ENCODE data around the gene UCN. TPM values are rescaled to one million over a fixed set of nuclear protein-coding genes. Genes with fewer than 3 reads are reported as not detected.
"Not testable (repeated sequence)": the region's sequence is repeated elsewhere in the genome, so short reads cannot be mapped to it uniquely, and the experiment has no call there.

Gene UCN
- polyA plus RNA-seq, 1 donor from 2014 or later: 9.0 TPM

- peak overlapping the region; percentile 86 for H3K4me2 ChIP-seq (ENCODE audit: low read length)
- no peaks in the 10 kb centered on the region for H3K9me2 ChIP-seq (ENCODE audit: insufficient read depth, low read length)
- no peaks in the 10 kb centered on the region for H3F3A ChIP-seq (ENCODE audit: insufficient read depth, low read length, poor library complexity, severe bottlenecking)
- TF ChIP-seq MXI1 (conservative IDR thresholded peaks at IDR 0.05; ENCODE audit: poor library complexity, severe bottlenecking) (no peak), EZH2 (IDR thresholded peaks at IDR 0.05; ENCODE audit: borderline replicate concordance, insufficient read depth, low read length, poor library complexity, severe bottlenecking) (no peak), EP300 (conservative IDR thresholded peaks at IDR 0.05; ENCODE audit: poor library complexity, severe bottlenecking) (no peak), RAD21 (conservative IDR thresholded peaks at IDR 0.05) (no peak), POLR2AphosphoS5 (IDR thresholded peaks at IDR 0.05) (no peak), CTCF (IDR thresholded peaks at IDR 0.05; ENCODE audit: poor library complexity, severe bottlenecking) (no peak)
- H3K79me2 ChIP-seq (replicated peaks; ENCODE audit: insufficient read depth, low read length): peaks cover 41% of the 10 kb centered on the region
- peak overlapping the region; percentile 92 for H3K9ac ChIP-seq (ENCODE audit: low read length)
- H3K27me3 ChIP-seq (ENCODE audit: insufficient read depth, low read depth, low read length): no peaks in the 10 kb centered on the region
- H3K9me3 ChIP-seq (ENCODE audit: low read length): no peaks in the 10 kb centered on the region
- H3K4me3 ChIP-seq (ENCODE audit: low read length): peak overlapping the region; percentile 97
- H4K20me1 ChIP-seq (ENCODE audit: insufficient read depth): no peaks in the 10 kb centered on the region
- peak overlapping the region; percentile 99 for H2AFZ ChIP-seq (ENCODE audit: low read depth, low read length)
- peak overlapping the region; percentile 91 for H3K27ac ChIP-seq (ENCODE audit: low read length)
- no peaks in the 10 kb centered on the region for H3K36me3 ChIP-seq (ENCODE audit: insufficient read depth, low read length)
These were observed 47.8 kb upstream of the UCN start for GRCh38 chr2:27356056-27356381.

GRCh38 chr2:27354597-27354927 lies 46.3 kb upstream of the UCN start:
- Histone ChIP-seq H3F3A (ENCODE audit: insufficient read depth, low read length, poor library complexity, severe bottlenecking) (no peaks in the 10 kb centered on the region), H3K4me2 (ENCODE audit: low read length) (no peak overlapping the region), H3K27me3 (ENCODE audit: insufficient read depth, low read depth, low read length) (no peaks in the 10 kb centered on the region), H3K36me3 (ENCODE audit: insufficient read depth, low read length) (no peaks in the 10 kb centered on the region), H3K9me2 (ENCODE audit: insufficient read depth, low read length) (no peaks in the 10 kb centered on the region), H2AFZ (ENCODE audit: low read depth, low read length) (no peak overlapping the region), H3K9ac (ENCODE audit: low read length) (no peak overlapping the region), H3K9me3 (ENCODE audit: low read length) (no peaks in the 10 kb centered on the region), H3K27ac (ENCODE audit: low read length) (no peak overlapping the region), H3K4me3 (ENCODE audit: low read length) (no peak overlapping the region), H3K79me2 (replicated peaks; ENCODE audit: insufficient read depth, low read length) (peaks cover 46% of the 10 kb centered on the region), H4K20me1 (ENCODE audit: insufficient read depth) (no peaks in the 10 kb centered on the region)
- TF ChIP-seq EP300 (conservative IDR thresholded peaks at IDR 0.05; ENCODE audit: poor library complexity, severe bottlenecking) (no peak), EZH2 (IDR thresholded peaks at IDR 0.05; ENCODE audit: borderline replicate concordance, insufficient read depth, low read length, poor library complexity, severe bottlenecking) (no peak), TAF1 (IDR thresholded peaks at IDR 0.05; ENCODE audit: low read depth) (no peak), CTCF (IDR thresholded peaks at IDR 0.05; ENCODE audit: poor library complexity, severe bottlenecking) (no peak)

GRCh38 chr2:27353762-27354596 lies 45.7 kb upstream of the UCN start:
- no peaks in the 10 kb centered on the region for H3F3A ChIP-seq (ENCODE audit: insufficient read depth, low read length, poor library complexity, severe bottlenecking)
- H4K20me1 ChIP-seq (ENCODE audit: insufficient read depth): no peaks in the 10 kb centered on the region
- H3K4me2 ChIP-seq (ENCODE audit: low read length): no peak overlapping the region
- no peaks in the 10 kb centered on the region for H3K9me2 ChIP-seq (ENCODE audit: insufficient read depth, low read length)
- no peak overlapping the region for H3K4me3 ChIP-seq (ENCODE audit: low read length)
- TF ChIP-seq CTCF (IDR thresholded peaks at IDR 0.05; ENCODE audit: poor library complexity, severe bottlenecking) (no peak), MXI1 (conservative IDR thresholded peaks at IDR 0.05; ENCODE audit: poor library complexity, severe bottlenecking) (no peak)
- H3K27ac ChIP-seq (ENCODE audit: low read length): no peak overlapping the region
- no peaks in the 10 kb centered on the region for H3K9me3 ChIP-seq (ENCODE audit: low read length)
- H3K36me3 ChIP-seq (ENCODE audit: insufficient read depth, low read length): no peaks in the 10 kb centered on the region
- H3K79me2 ChIP-seq (replicated peaks; ENCODE audit: insufficient read depth, low read length): peaks cover 46% of the 10 kb centered on the region
- H2AFZ ChIP-seq (ENCODE audit: low read depth, low read length): no peak overlapping the region
- no peaks in the 10 kb centered on the region for H3K27me3 ChIP-seq (ENCODE audit: insufficient read depth, low read depth, low read length)
- no peak overlapping the region for H3K9ac ChIP-seq (ENCODE audit: low read length)

GRCh38 chr2:27353386-27353761 lies 45.1 kb upstream of the UCN start:
- not testable (repeated sequence) for H3K9me3 ChIP-seq (ENCODE audit: low read length); H3K4me2 ChIP-seq (ENCODE audit: low read length); H4K20me1 ChIP-seq (ENCODE audit: insufficient read depth); H3K9me2 ChIP-seq (ENCODE audit: insufficient read depth, low read length); H2AFZ ChIP-seq (ENCODE audit: low read depth, low read length); H3K27ac ChIP-seq (ENCODE audit: low read length); H3K4me3 ChIP-seq (ENCODE audit: low read length); H3K27me3 ChIP-seq (ENCODE audit: insufficient read depth, low read depth, low read length); H3K9ac ChIP-seq (ENCODE audit: low read length); H3K36me3 ChIP-seq (ENCODE audit: insufficient read depth, low read length); H3F3A ChIP-seq (ENCODE audit: insufficient read depth, low read length, poor library complexity, severe bottlenecking)
- H3K79me2 ChIP-seq (replicated peaks; ENCODE audit: insufficient read depth, low read length): peaks cover 46% of the 10 kb centered on the region
